Prostate gland (tissue), 2 donors: ENCODE results near the gene POTEI.
"Not testable (repeated sequence)": the region's sequence is repeated elsewhere in the genome, so short reads cannot be mapped to it uniquely, and the experiment has no call there.

Experiments used
- POLR2A ChIP-seq: fragments of 450-650 bp; IDR thresholded peaks from one replicate; pipeline ENCODE4 v1.6.1; 2016; ENCODE audit warnings: antibody characterized with exemption, mild to moderate bottlenecking
- TF ChIP-seq, protein P1 (sequence below), 4 experiments: fragments of 200-600 bp in 2 of 4; fragments of 450-650 bp in 2 of 4; sonication (generic) in 2 of 4; IDR thresholded peaks; 1 replicate in 3 of 4; 2 replicates in 1 of 4; pipeline ENCODE4 v1.5.1; 2016 to 2019; ENCODE audit warnings: antibody characterized with exemption in 4 of 4, mild to moderate bottlenecking in 2 of 4, moderate library complexity in 2 of 4

- TF ChIP-seq, protein P1, sequence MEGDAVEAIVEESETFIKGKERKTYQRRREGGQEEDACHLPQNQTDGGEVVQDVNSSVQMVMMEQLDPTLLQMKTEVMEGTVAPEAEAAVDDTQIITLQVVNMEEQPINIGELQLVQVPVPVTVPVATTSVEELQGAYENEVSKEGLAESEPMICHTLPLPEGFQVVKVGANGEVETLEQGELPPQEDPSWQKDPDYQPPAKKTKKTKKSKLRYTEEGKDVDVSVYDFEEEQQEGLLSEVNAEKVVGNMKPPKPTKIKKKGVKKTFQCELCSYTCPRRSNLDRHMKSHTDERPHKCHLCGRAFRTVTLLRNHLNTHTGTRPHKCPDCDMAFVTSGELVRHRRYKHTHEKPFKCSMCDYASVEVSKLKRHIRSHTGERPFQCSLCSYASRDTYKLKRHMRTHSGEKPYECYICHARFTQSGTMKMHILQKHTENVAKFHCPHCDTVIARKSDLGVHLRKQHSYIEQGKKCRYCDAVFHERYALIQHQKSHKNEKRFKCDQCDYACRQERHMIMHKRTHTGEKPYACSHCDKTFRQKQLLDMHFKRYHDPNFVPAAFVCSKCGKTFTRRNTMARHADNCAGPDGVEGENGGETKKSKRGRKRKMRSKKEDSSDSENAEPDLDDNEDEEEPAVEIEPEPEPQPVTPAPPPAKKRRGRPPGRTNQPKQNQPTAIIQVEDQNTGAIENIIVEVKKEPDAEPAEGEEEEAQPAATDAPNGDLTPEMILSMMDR (IDR thresholded peaks at IDR 0.05): not testable (repeated sequence)
- not testable (repeated sequence) for TF ChIP-seq POLR2A
Measured at GRCh38 chr2:130454712-130455083, 54.4 kb downstream of the POTEI start.
